ENCODE data around the gene ZNF507.
"Not testable (repeated sequence)": the region's sequence is repeated elsewhere in the genome, so short reads cannot be mapped to it uniquely, and the experiment has no call there.

The ZNF507 gene

GRCh38 chr19:32372726-32373517, 27.5 kb downstream of the ZNF507 start:
- DNase-seq, result no peak

GRCh38 chr19:32373585-32374295, 28.3 kb downstream of the ZNF507 start:
- no peak for DNase-seq

- DNase-seq, result not testable (repeated sequence)
Observed at GRCh38 chr19:32374362-32374761, 29.0 kb downstream of the ZNF507 start.

GRCh38 chr19:32377088-32377487, 31.7 kb downstream of the ZNF507 start:
- not testable (repeated sequence) for DNase-seq

GRCh38 chr19:32380269-32380668, 34.9 kb downstream of the ZNF507 start:
- DNase-seq, result no peak

- no peak for DNase-seq
Observed at GRCh38 chr19:32387701-32388392, 42.4 kb downstream of the ZNF507 start.

- DNase-seq, result no peak
Observed at GRCh38 chr19:32388393-32388855, 43.0 kb downstream of the ZNF507 start.

GRCh38 chr19:32392901-32393300, 47.5 kb downstream of the ZNF507 start:
- DNase-seq, result no peak

- DNase-seq, result no peak
Observed at GRCh38 chr19:32396046-32396652, 50.7 kb downstream of the ZNF507 start.

GRCh38 chr19:32397671-32398101, 52.3 kb downstream of the ZNF507 start:
- DNase-seq, result no peak

- no peak for DNase-seq
Observed at GRCh38 chr19:32401992-32402391, 56.6 kb downstream of the ZNF507 start.

- DNase-seq, result no peak
Observed at GRCh38 chr19:32403291-32403995, 58.0 kb downstream of the ZNF507 start.

- no peak for DNase-seq
Observed at GRCh38 chr19:32404213-32404932, 59.0 kb downstream of the ZNF507 start.

- DNase-seq, result peak; percentile 55
Observed at GRCh38 chr19:32404933-32405430, 59.6 kb downstream of the ZNF507 start.

GRCh38 chr19:32405431-32406160, 60.2 kb downstream of the ZNF507 start, which contains the start of gene DPY19L3:
TSS of gene DPY19L3 (plus strand) at chr19:32405770. CDS start at chr19:32408254, 2,484 bp downstream.
- DNase-seq, result peak; percentile 82

- DNase-seq, result peak; percentile 9
Observed at GRCh38 chr19:32406161-32407003, 61.0 kb downstream of the ZNF507 start.

- DNase-seq, result no peak
Observed at GRCh38 chr19:32407004-32407992, 61.9 kb downstream of the ZNF507 start.

- no peak for DNase-seq
Observed at GRCh38 chr19:32415246-32415645, 69.8 kb downstream of the ZNF507 start.

All from DMS79 (cell line).